ENCODE results near the gene CRMP1.
A peak's percentile ranks its signal among the peaks of the same experiment; 100 is the strongest.

Gene CRMP1

GRCh38 chr4:5827108-5828004, 65.5 kb downstream of the CRMP1 start:
- Histone ChIP-seq H2BK12ac (ENCODE audit: low read length) (no peak overlapping the region), H2BK5ac (ENCODE audit: low read length) (no peak overlapping the region), H3K36me3 (replicated peaks in 1 of 2; ENCODE audit: control insufficient read depth in 2 of 2, insufficient read depth in 2 of 2, low read length in 2 of 2) (peaks cover 45 to 100% of the 10 kb centered on the region in 2 donors), H2AK5ac (ENCODE audit: low read depth, low read length) (no peak overlapping the region), H3K9me3 (replicated peaks in 1 of 2; ENCODE audit: control insufficient read depth in 2 of 2, insufficient read depth in 1 of 2, low read depth in 1 of 2, low read length in 2 of 2) (peaks cover 0 to 4% of the 10 kb centered on the region in 2 donors), H3K4me3 (ENCODE audit: low read length in 2 of 2) (peak overlapping the region in 1 of 2 donors; percentile 59), H4K8ac (ENCODE audit: low read depth, low read length) (no peak overlapping the region), H3K18ac (ENCODE audit: low read length) (peak overlapping the region; percentile 28), H3K27me3 (ENCODE audit: control insufficient read depth in 3 of 3, insufficient read depth in 3 of 3, low read depth in 1 of 3, low read length in 3 of 3) (no peaks in the 10 kb centered on the region), H2AFZ (ENCODE audit: low read length) (no peak overlapping the region), H2BK120ac (ENCODE audit: low read depth, low read length) (no peak overlapping the region), H3K27ac (replicated peaks; ENCODE audit: low read length) (no peak overlapping the region), H3K4me1 (ENCODE audit: control insufficient read depth in 2 of 2, insufficient read depth in 1 of 2, low read depth in 1 of 2, low read length in 2 of 2) (peaks cover 0 to 2% of the 10 kb centered on the region in 2 donors), H3K14ac (ENCODE audit: low read length) (peak overlapping the region; percentile 89), H3K4me2 (ENCODE audit: insufficient read depth, low read length, poor library complexity, severe bottlenecking) (no peak overlapping the region), H3K23ac (ENCODE audit: low read depth, low read length, poor library complexity) (peak overlapping the region; percentile 14), H4K91ac (ENCODE audit: low read depth, low read length, poor library complexity) (no peak overlapping the region), H3K9ac (ENCODE audit: low read depth, low read length, poor library complexity) (peak overlapping the region; percentile 9), H2BK15ac (ENCODE audit: low read length) (no peak overlapping the region), H3K79me1 (ENCODE audit: low read depth, low read length) (no peaks in the 10 kb centered on the region), H3K4ac (ENCODE audit: low read length) (no peak overlapping the region)
- no peak for DNase-seq (ENCODE audit: low spot score)
- no CpG with 5 or more reads among the region's 19 CpGs for WGBS, 2 donors (ENCODE audit: extremely low coverage in 2 of 2, insufficient read length in 2 of 2, insufficient replicate concordance in 1 of 2)

- H3K27me3 ChIP-seq (ENCODE audit: control insufficient read depth in 3 of 3, insufficient read depth in 3 of 3, low read depth in 1 of 3, low read length in 3 of 3): no peaks in the 10 kb centered on the region
- no peak overlapping the region for H2BK120ac ChIP-seq (ENCODE audit: low read depth, low read length)
- H3K23ac ChIP-seq (ENCODE audit: low read depth, low read length, poor library complexity): no peak overlapping the region
- no peak overlapping the region for H3K4me2 ChIP-seq (ENCODE audit: insufficient read depth, low read length, poor library complexity, severe bottlenecking)
- H3K18ac ChIP-seq (ENCODE audit: low read length): peak overlapping the region; percentile 28
- H3K9ac ChIP-seq (ENCODE audit: low read depth, low read length, poor library complexity): no peak overlapping the region
- H3K27ac ChIP-seq (replicated peaks; ENCODE audit: low read length): no peak overlapping the region
- H2BK5ac ChIP-seq (ENCODE audit: low read length): no peak overlapping the region
- peaks cover 0 to 2% of the 10 kb centered on the region in 2 donors for H3K4me1 ChIP-seq (ENCODE audit: control insufficient read depth in 2 of 2, insufficient read depth in 1 of 2, low read depth in 1 of 2, low read length in 2 of 2)
- H4K8ac ChIP-seq (ENCODE audit: low read depth, low read length): no peak overlapping the region
- no peaks in the 10 kb centered on the region for H3K79me1 ChIP-seq (ENCODE audit: low read depth, low read length)
- no peak overlapping the region for H3K4me3 ChIP-seq (ENCODE audit: low read length in 2 of 2)
- no peak overlapping the region for H3K14ac ChIP-seq (ENCODE audit: low read length)
- peaks cover 0 to 4% of the 10 kb centered on the region in 2 donors for H3K9me3 ChIP-seq (replicated peaks in 1 of 2; ENCODE audit: control insufficient read depth in 2 of 2, insufficient read depth in 1 of 2, low read depth in 1 of 2, low read length in 2 of 2)
- no CpG with 5 or more reads among the region's 5 CpGs for WGBS, 2 donors (ENCODE audit: extremely low coverage in 2 of 2, insufficient read length in 2 of 2, insufficient replicate concordance in 1 of 2)
- DNase-seq (ENCODE audit: low spot score): no peak
- no peak overlapping the region for H4K91ac ChIP-seq (ENCODE audit: low read depth, low read length, poor library complexity)
- H2BK15ac ChIP-seq (ENCODE audit: low read length): no peak overlapping the region
- H2AFZ ChIP-seq (ENCODE audit: low read length): no peak overlapping the region
- H3K4ac ChIP-seq (ENCODE audit: low read length): no peak overlapping the region
- no peak overlapping the region for H2AK5ac ChIP-seq (ENCODE audit: low read depth, low read length)
- H2BK12ac ChIP-seq (ENCODE audit: low read length): no peak overlapping the region
- peaks cover 51 to 100% of the 10 kb centered on the region in 2 donors for H3K36me3 ChIP-seq (replicated peaks in 1 of 2; ENCODE audit: control insufficient read depth in 2 of 2, insufficient read depth in 2 of 2, low read length in 2 of 2)
Measured at GRCh38 chr4:5826437-5827107, 66.3 kb downstream of the CRMP1 start.

GRCh38 chr4:5825321-5826041, 67.4 kb downstream of the CRMP1 start:
- Histone ChIP-seq H2BK120ac (ENCODE audit: low read depth, low read length) (no peak overlapping the region), H3K23ac (ENCODE audit: low read depth, low read length, poor library complexity) (peak overlapping the region; percentile 46), H3K36me3 (replicated peaks in 1 of 2; ENCODE audit: control insufficient read depth in 2 of 2, insufficient read depth in 2 of 2, low read length in 2 of 2) (peaks cover 60 to 100% of the 10 kb centered on the region in 2 donors), H2AFZ (ENCODE audit: low read length) (no peak overlapping the region), H2BK5ac (ENCODE audit: low read length) (no peak overlapping the region), H3K9ac (ENCODE audit: low read depth, low read length, poor library complexity) (no peak overlapping the region), H2BK12ac (ENCODE audit: low read length) (no peak overlapping the region), H3K18ac (ENCODE audit: low read length) (no peak overlapping the region), H3K4me3 (ENCODE audit: low read length in 2 of 2) (peak overlapping the region in 1 of 2 donors; percentile 67), H2AK5ac (ENCODE audit: low read depth, low read length) (no peak overlapping the region), H3K4me1 (ENCODE audit: control insufficient read depth in 2 of 2, insufficient read depth in 1 of 2, low read depth in 1 of 2, low read length in 2 of 2) (peaks cover 0 to 2% of the 10 kb centered on the region in 2 donors), H3K4me2 (ENCODE audit: insufficient read depth, low read length, poor library complexity, severe bottlenecking) (no peak overlapping the region), H3K27ac (replicated peaks; ENCODE audit: low read length) (no peak overlapping the region), H3K79me1 (ENCODE audit: low read depth, low read length) (no peaks in the 10 kb centered on the region), H3K27me3 (ENCODE audit: control insufficient read depth in 3 of 3, insufficient read depth in 3 of 3, low read depth in 1 of 3, low read length in 3 of 3) (no peaks in the 10 kb centered on the region), H2BK15ac (ENCODE audit: low read length) (no peak overlapping the region), H3K9me3 (replicated peaks in 1 of 2; ENCODE audit: control insufficient read depth in 2 of 2, insufficient read depth in 1 of 2, low read depth in 1 of 2, low read length in 2 of 2) (peaks cover 0 to 4% of the 10 kb centered on the region in 2 donors), H4K91ac (ENCODE audit: low read depth, low read length, poor library complexity) (no peak overlapping the region), H4K8ac (ENCODE audit: low read depth, low read length) (no peak overlapping the region), H3K14ac (ENCODE audit: low read length) (peak overlapping the region; percentile 10), H3K4ac (ENCODE audit: low read length) (peak overlapping the region; percentile 10)
- no CpG with 5 or more reads among the region's 19 CpGs for WGBS, 2 donors (ENCODE audit: extremely low coverage in 2 of 2, insufficient read length in 2 of 2, insufficient replicate concordance in 1 of 2)
- no peak for DNase-seq (ENCODE audit: low spot score)

Measured in neuronal stem cell (in vitro differentiated cells).